ENCODE measurements around the gene UXS1.

Gene UXS1

GRCh38 chr2:106053581-106053980, 140.5 kb downstream of the UXS1 start:
- Histone ChIP-seq H3K4me1 (ENCODE audit: insufficient read depth, low read length, severe bottlenecking) (no peaks in the 10 kb centered on the region), H3K4me2 (ENCODE audit: low read length) (no peak overlapping the region)
- TF ChIP-seq CTCF (IDR thresholded peaks at IDR 0.05; ENCODE audit: low read length), result no peak
- TF ChIP-seq EZH2 (IDR thresholded peaks at IDR 0.05; ENCODE audit: borderline replicate concordance, low read length), result no peak

GRCh38 chr2:106053116-106053515, 141.0 kb downstream of the UXS1 start:
- Histone ChIP-seq H3F3A (ENCODE audit: insufficient read depth, low read length) (no peaks in the 10 kb centered on the region), H3K4me3 (ENCODE audit: low read depth, low read length, poor library complexity, severe bottlenecking) (no peak overlapping the region), H3K27ac (ENCODE audit: low read depth, low read length, poor library complexity, severe bottlenecking) (no peak overlapping the region), H3K27me3 (ENCODE audit: insufficient read depth, low read length) (no peaks in the 10 kb centered on the region), H3K9me3 (ENCODE audit: low read length) (no peaks in the 10 kb centered on the region), H3K36me3 (ENCODE audit: insufficient read depth, low read length) (no peaks in the 10 kb centered on the region), H4K20me1 (ENCODE audit: insufficient read depth, low read length) (no peaks in the 10 kb centered on the region), H3K4me2 (ENCODE audit: low read length) (no peak overlapping the region), H3K9ac (ENCODE audit: low read length) (no peak overlapping the region), H3K79me2 (ENCODE audit: insufficient read depth, low read length) (no peaks in the 10 kb centered on the region), H2AFZ (ENCODE audit: low read length) (no peak overlapping the region), H3K9me2 (ENCODE audit: low read depth, low read length) (no peaks in the 10 kb centered on the region), H3K4me1 (ENCODE audit: insufficient read depth, low read length, severe bottlenecking) (no peaks in the 10 kb centered on the region)
- TF ChIP-seq CTCF (IDR thresholded peaks at IDR 0.05; ENCODE audit: low read length), result no peak
- no peak for TF ChIP-seq EZH2 (IDR thresholded peaks at IDR 0.05; ENCODE audit: borderline replicate concordance, low read length)

More at GRCh38 chr2:106053581-106053980, 140.5 kb downstream of the UXS1 start:
- Histone ChIP-seq H3K27ac (ENCODE audit: low read depth, low read length, poor library complexity, severe bottlenecking) (no peak overlapping the region), H3K9ac (ENCODE audit: low read length) (no peak overlapping the region), H3F3A (ENCODE audit: insufficient read depth, low read length) (no peaks in the 10 kb centered on the region), H3K4me3 (ENCODE audit: low read depth, low read length, poor library complexity, severe bottlenecking) (no peak overlapping the region), H3K79me2 (ENCODE audit: insufficient read depth, low read length) (no peaks in the 10 kb centered on the region), H3K36me3 (ENCODE audit: insufficient read depth, low read length) (no peaks in the 10 kb centered on the region), H3K9me3 (ENCODE audit: low read length) (no peaks in the 10 kb centered on the region), H3K9me2 (ENCODE audit: low read depth, low read length) (no peaks in the 10 kb centered on the region), H3K27me3 (ENCODE audit: insufficient read depth, low read length) (no peaks in the 10 kb centered on the region), H4K20me1 (ENCODE audit: insufficient read depth, low read length) (no peaks in the 10 kb centered on the region), H2AFZ (ENCODE audit: low read length) (no peak overlapping the region)

- H4K20me1 ChIP-seq (ENCODE audit: insufficient read depth, low read length), result no peaks in the 10 kb centered on the region
- no peak overlapping the region for H3K27ac ChIP-seq (ENCODE audit: low read depth, low read length, poor library complexity, severe bottlenecking)
- no peaks in the 10 kb centered on the region for H3K79me2 ChIP-seq (ENCODE audit: insufficient read depth, low read length)
- no peaks in the 10 kb centered on the region for H3K9me2 ChIP-seq (ENCODE audit: low read depth, low read length)
- H3K4me3 ChIP-seq (ENCODE audit: low read depth, low read length, poor library complexity, severe bottlenecking), result no peak overlapping the region
- H3K4me1 ChIP-seq (ENCODE audit: insufficient read depth, low read length, severe bottlenecking), result no peaks in the 10 kb centered on the region
- H3K9ac ChIP-seq (ENCODE audit: low read length), result no peak overlapping the region
- no peaks in the 10 kb centered on the region for H3K36me3 ChIP-seq (ENCODE audit: insufficient read depth, low read length)
- no peaks in the 10 kb centered on the region for H3K9me3 ChIP-seq (ENCODE audit: low read length)
- TF ChIP-seq CTCF (IDR thresholded peaks at IDR 0.05; ENCODE audit: low read length) (no peak), EZH2 (IDR thresholded peaks at IDR 0.05; ENCODE audit: borderline replicate concordance, low read length) (no peak)
- no peak overlapping the region for H3K4me2 ChIP-seq (ENCODE audit: low read length)
- H3K27me3 ChIP-seq (ENCODE audit: insufficient read depth, low read length), result no peaks in the 10 kb centered on the region
- H3F3A ChIP-seq (ENCODE audit: insufficient read depth, low read length), result no peaks in the 10 kb centered on the region
- no peak overlapping the region for H2AFZ ChIP-seq (ENCODE audit: low read length)
Observed at GRCh38 chr2:106044859-106045258, 149.2 kb downstream of the UXS1 start.

All from OCI-LY1 (cell line).